Heart right ventricle (tissue), 16 donors: ENCODE measurements around the gene SDHAF2. TPM values are rescaled to one million over a fixed set of nuclear protein-coding genes. Genes with fewer than 3 reads are reported as not detected.

Source experiments
- ATAC-seq, 8 donors: fragments of 200-7000 bp; cut with Tn5 transposase; one replicate each; pipeline ENCODE4 v1.9.1; 2020; ENCODE audit warnings: mild to moderate bottlenecking in 8 of 8, moderate library complexity in 8 of 8, moderate number of reproducible peaks in 1 of 8
- DNase-seq, 2 donors: peaks; one replicate each; pipeline ENCODE4 v3.0.0-alpha.2; 2020
- H3K27ac ChIP-seq, 10 donors: fragments of 200-600 bp; sonication (generic) in 2 of 10; one replicate each; pipeline versions ENCODE4 v1.5.0 to v1.8.0; 2020 to 2022; ENCODE audit warnings: mild to moderate bottlenecking in 3 of 10
- H3K27me3 ChIP-seq, 7 donors: fragments of 200-600 bp; one replicate each; pipeline ENCODE4 v1.8.0; 2021 to 2022; ENCODE audit warnings: mild to moderate bottlenecking in 2 of 7
- H3K36me3 ChIP-seq, 9 donors: fragments of 200-600 bp; sonication (generic) in 1 of 9; one replicate each; pipeline versions ENCODE4 v1.5.0 to v1.8.0; 2020 to 2022; ENCODE audit warnings: mild to moderate bottlenecking in 2 of 9
- H3K4me1 ChIP-seq, 9 donors: fragments of 200-600 bp; sonication (generic) in 1 of 9; one replicate each; pipeline versions ENCODE4 v1.5.0 to v1.8.0; 2020 to 2022; ENCODE audit warnings: mild to moderate bottlenecking in 4 of 9
- H3K4me3 ChIP-seq, 10 donors: fragments of 200-600 bp; sonication (generic) in 2 of 10; one replicate each; pipeline versions ENCODE4 v1.5.0 to v1.8.0; 2020 to 2022; ENCODE audit warnings: mild to moderate bottlenecking in 7 of 10, moderate library complexity in 2 of 10
- H3K9me3 ChIP-seq, 11 donors: fragments of 200-600 bp in 10 of 11; sonication (generic) in 2 of 11; one replicate each; pipeline versions ENCODE4 v1.5.0 to v1.8.0; 2013 to 2022; ENCODE audit warnings: mild to moderate bottlenecking in 2 of 11, control low read depth in 1 of 11, moderate library complexity in 1 of 11
- CTCF ChIP-seq, 9 donors: fragments of 200-600 bp; sonication (generic) in 2 of 9; IDR thresholded peaks; one replicate each; pipeline versions ENCODE4 v1.5.0 to v1.8.0; 2021 to 2022; ENCODE audit warnings: antibody characterized with exemption in 9 of 9, mild to moderate bottlenecking in 5 of 9, moderate library complexity in 1 of 9
- WGBS, 2 donors: extraction: QIAGEN DNeasy Blood & Tissue Kit; methylation state at CpG; one replicate each; pipeline ENCODE4 v1.1.7; 2013; ENCODE audit warnings: inconsistent platforms in 1 of 2; 5-methylcytosine and 5-hydroxymethylcytosine counted together
- intact Hi-C, 10 donors: fragments of 100-400 bp; cut with DNase I; formaldehyde crosslinking; loops; one replicate each; pipeline versions ENCODE4 v1.11.1 to v1.14.2; 2022
- polyA plus RNA-seq, 2 donors: library from polyadenylated mRNA; stranded (reverse); fragments of 200-250 nt; gene quantifications; one replicate each; pipeline ENCODE4 v1.2.3, GENCODE V29; 2013
- total RNA-seq, 10 donors: library from RNA; stranded (reverse); fragmentation: NEBNext Ultra II Directional in 3 of 10; extraction: Animal tissue kit (Norgen Biotek cat#: 25700) in 3 of 10; gene quantifications; one replicate each; pipeline versions ENCODE4 v1.2.1 to v1.2.4, GENCODE V29; 2021 to 2023
- donor health status: Arrhythmogenic right ventricular cardiomyopathy.
- donor health status: ischemic (EF 13 %, LVEDD 7.1; RV severe dilation, severe dysfunction).
- donor health status: healthy with polysubstance abuse.
- donor health status: DM: no; HTN: yes; CAD: no.
- donor health status: DM: no; HTN: no; CAD: no.
- donor health status: ischemic (EF 25% LVEDD 6.9; RV normal size, moderate dysfunction).
- donor health status: ischemic (EF 25% LVEDD 5.7; RV mildly dilated, moderate dysfunction).
- donor health status: healthy.
- donor health status: DM: yes; HTN: yes; CAD: no.
- donor health status: Ischemic cardiomyopathy.
- donor health status: ischemic (EF 35%, LVEDD 5.7; RV mildly dilated, moderate dysfunction).
- donor health status: nonischemic (EF 11% LVEDD 7.7; RV severe dilation, severe dysfunction).
- donor health status: DM: yes; HTN: yes; CAD: no.
- donor health status: PGD.
- donor health status: ischemic (EF 29% LVEDD 5.4; RV normal size, mild dysfunction).
- donor health status: nonischemic (EF 23%, LVEDD 6.1; RV moderate dilation, normal function).

SDHAF2 gene
- total and polyA plus RNA-seq, 12 donors = 24.4 to 56.1 (median 33.9) TPM

- H3K36me3 ChIP-seq = peaks cover 0 to 99% (median 5%) of the 10 kb centered on the region in 9 donors
- intact Hi-C loops = loop anchor here in 6 of 10 donors (1.0 to 10.0 kb wide), 9 partner anchors 66 to 191 kb away; no protein-coding TSS in a partner anchor
These were observed 16.3 kb downstream of the SDHAF2 start for GRCh38 chr11:61446211-61446651.

GRCh38 chr11:61447601-61448551, 18.0 kb downstream of the SDHAF2 start:
- ATAC-seq = peak; percentile 31 to 81 (median 76)
- Histone ChIP-seq H3K27me3 (no peaks in the 10 kb centered on the region), H3K27ac (peak overlapping the region; percentile 44 to 84 (median 72)), H3K9me3 (no peaks in the 10 kb centered on the region), H3K4me1 (peaks cover 13 to 46% (median 32%) of the 10 kb centered on the region in 9 donors), H3K36me3 (peaks cover 0 to 96% (median 0%) of the 10 kb centered on the region in 9 donors), H3K4me3 (no peak overlapping the region)
- peak in 1 of 2 donors; percentile 32 for DNase-seq
- TF ChIP-seq CTCF (IDR thresholded peaks at IDR 0.05) = no peak
- intact Hi-C loops = loop anchor here in 6 of 10 donors (2.0 to 10.0 kb wide), 8 partner anchors 64 to 189 kb away; no protein-coding TSS in a partner anchor
- WGBS, 2 donors = 41 to 50% methylated on average over 12 of the region's 12 CpGs

More at GRCh38 chr11:61446211-61446651, 16.3 kb downstream of the SDHAF2 start:
- ATAC-seq (peak; percentile 75 to 92 (median 84)), DNase-seq (peak; percentile 89 to 90)
- peak; percentile 69 to 91 (median 83) for TF ChIP-seq CTCF (IDR thresholded peaks at IDR 0.05)
- H3K27ac ChIP-seq = peak overlapping the region in 7 of 10 donors; percentile 14 to 84 (median 76)
- H3K27me3 ChIP-seq = no peaks in the 10 kb centered on the region
- H3K9me3 ChIP-seq = no peaks in the 10 kb centered on the region
- peaks cover 13 to 46% (median 32%) of the 10 kb centered on the region in 9 donors for H3K4me1 ChIP-seq
- WGBS, 2 donors = 12 to 25% methylated on average over 7 of the region's 7 CpGs
- H3K4me3 ChIP-seq = no peak overlapping the region

- Histone ChIP-seq H3K36me3 (peaks cover 0 to 96% (median 4%) of the 10 kb centered on the region in 9 donors), H3K27ac (peak overlapping the region; percentile 44 to 84 (median 72)), H3K9me3 (no peaks in the 10 kb centered on the region), H3K27me3 (no peaks in the 10 kb centered on the region), H3K4me3 (no peak overlapping the region), H3K4me1 (peaks cover 13 to 49% (median 32%) of the 10 kb centered on the region in 9 donors)
- TF ChIP-seq CTCF (IDR thresholded peaks at IDR 0.05) = no peak
- no peak for DNase-seq
- 32 to 53% methylated on average over 7 of the region's 7 CpGs for WGBS, 2 donors
- intact Hi-C loops = loop anchor here in 6 of 10 donors (5.0 to 10.0 kb wide), 7 partner anchors 64 to 189 kb away; no protein-coding TSS in a partner anchor
- peak in 1 of 8 donors; percentile 46 for ATAC-seq
These were observed 18.6 kb downstream of the SDHAF2 start for GRCh38 chr11:61448552-61448927.

DNA sequence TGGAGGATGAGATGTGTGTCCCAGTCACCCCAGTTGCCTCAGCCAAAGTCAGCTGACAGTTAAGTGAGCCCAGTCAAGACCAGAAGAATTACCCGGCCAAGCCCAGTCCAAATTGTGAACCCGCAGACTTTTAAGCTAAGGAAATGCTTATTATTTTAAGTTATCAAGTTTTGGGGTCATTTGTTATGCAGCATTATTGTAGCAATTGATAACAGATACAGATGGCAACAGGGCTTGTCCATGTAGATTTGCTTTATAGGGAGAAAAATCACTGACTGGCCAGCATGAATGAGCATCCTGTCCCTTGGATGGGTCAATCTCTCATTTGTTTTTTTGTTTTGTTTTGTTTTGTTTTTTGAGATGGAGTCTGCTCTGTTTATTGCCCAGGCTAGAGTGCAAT, 22.9 kb downstream of the SDHAF2 start:
- DNase-seq (no peak), ATAC-seq (no peak)
- Histone ChIP-seq H3K27me3 (no peaks in the 10 kb centered on the region), H3K36me3 (peaks cover 0 to 73% (median 8%) of the 10 kb centered on the region in 9 donors), H3K27ac (no peak overlapping the region), H3K9me3 (no peaks in the 10 kb centered on the region), H3K4me3 (no peak overlapping the region), H3K4me1 (peaks cover 10 to 31% (median 19%) of the 10 kb centered on the region in 9 donors)
- no peak for TF ChIP-seq CTCF (IDR thresholded peaks at IDR 0.05)
- intact Hi-C loops = no loop called here
- WGBS, 2 donors = 98 to 99% methylated on average over 2 of the region's 2 CpGs
